Effector CD4-positive, alpha-beta T cell (primary cell): ENCODE measurements around the gene PLEKHG4.

Experiments
- DNase-seq: peaks from one replicate; pipeline ENCODE4 v3.0.0-alpha.2; 2020

The PLEKHG4 gene

GRCh38 chr16:67265834-67266233 lies 13.5 kb upstream of the PLEKHG4 start:
- DNase-seq: no peak

- DNase-seq: no peak
Observed at GRCh38 chr16:67268136-67268579, 11.2 kb upstream of the PLEKHG4 start.

- DNase-seq: no peak
Observed at GRCh38 chr16:67269766-67270165, 9.6 kb upstream of the PLEKHG4 start.

- no peak for DNase-seq
Observed at GRCh38 chr16:67270931-67271338, 8.4 kb upstream of the PLEKHG4 start.

GRCh38 chr16:67271446-67271845 lies 7.9 kb upstream of the PLEKHG4 start:
- no peak for DNase-seq

- no peak for DNase-seq
Observed at GRCh38 chr16:67275321-67275720, 4.0 kb upstream of the PLEKHG4 start.

GRCh38 chr16:67277294-67277998 lies 1.9 kb upstream of the PLEKHG4 start:
- DNase-seq: no peak

GRCh38 chr16:67277999-67278772 lies 1.1 kb upstream of the PLEKHG4 start:
- no peak for DNase-seq

- DNase-seq: peak; percentile 27
Observed at GRCh38 chr16:67278773-67279295, 498 bp upstream of the PLEKHG4 start.

- DNase-seq: no peak
Observed at GRCh38 chr16:67280090-67281015, 1.0 kb downstream of the PLEKHG4 start.

- DNase-seq: no peak
Observed at GRCh38 chr16:67281536-67282446, 2.5 kb downstream of the PLEKHG4 start.

- DNase-seq: no peak
Observed at GRCh38 chr16:67282447-67282805, 3.1 kb downstream of the PLEKHG4 start.

GRCh38 chr16:67283039-67283825 lies 3.9 kb downstream of the PLEKHG4 start:
- DNase-seq: no peak

- DNase-seq: no peak
Observed at GRCh38 chr16:67283826-67284555, 4.7 kb downstream of the PLEKHG4 start.

GRCh38 chr16:67284699-67285646 lies 5.6 kb downstream of the PLEKHG4 start:
- no peak for DNase-seq

- no peak for DNase-seq
Observed at GRCh38 chr16:67286441-67287235, 7.3 kb downstream of the PLEKHG4 start.

GRCh38 chr16:67287960-67288359 lies 8.6 kb downstream of the PLEKHG4 start:
- no peak for DNase-seq

GRCh38 chr16:67291461-67291860 lies 12.1 kb downstream of the PLEKHG4 start:
- DNase-seq: no peak
